ENCODE data around the gene SPANXN4. TPM values are rescaled to one million over a fixed set of nuclear protein-coding genes. Genes with fewer than 3 reads are reported as not detected.
A peak's percentile ranks its signal among the peaks of the same experiment; 100 is the strongest.

The SPANXN4 gene
- total and polyA plus RNA-seq, 4 donors: not detected

DNA sequence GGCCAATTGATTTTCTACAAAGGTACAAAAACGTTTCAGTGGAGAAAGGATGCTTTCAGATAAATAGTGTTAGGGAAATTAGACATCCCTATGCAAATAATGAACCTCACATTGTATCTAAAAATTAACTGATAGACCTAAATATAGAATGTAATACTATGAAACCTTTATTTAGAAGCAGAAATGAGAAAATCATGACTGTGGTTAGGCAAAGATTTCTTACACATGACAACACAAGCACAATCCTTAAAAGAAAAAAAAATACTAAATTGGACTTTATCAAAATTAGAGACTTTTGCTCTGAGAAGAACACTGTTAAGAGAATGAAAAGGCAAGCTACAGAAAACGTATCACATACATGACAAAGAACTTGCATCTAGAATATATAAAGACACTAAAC, 43.0 kb upstream of the SPANXN4 start:
- H3K4me1 ChIP-seq (ENCODE audit: control insufficient read depth in 4 of 4, insufficient read depth in 4 of 4, low read length in 3 of 4): no peaks in the 10 kb centered on the region
- WGBS: 54% methylated on average over 2 of the region's 2 CpGs
- H3K27ac ChIP-seq (ENCODE audit: low read depth in 1 of 2, low read length in 2 of 2): no peak overlapping the region
- peaks cover 0 to 2% (median 0%) of the 10 kb centered on the region in 4 donors for H3K9me3 ChIP-seq (ENCODE audit: control insufficient read depth in 4 of 4, low read length in 3 of 4)
- H3K4me3 ChIP-seq (ENCODE audit: low read depth in 1 of 3, low read length in 3 of 3): no peak overlapping the region
- TF ChIP-seq, protein P1, sequence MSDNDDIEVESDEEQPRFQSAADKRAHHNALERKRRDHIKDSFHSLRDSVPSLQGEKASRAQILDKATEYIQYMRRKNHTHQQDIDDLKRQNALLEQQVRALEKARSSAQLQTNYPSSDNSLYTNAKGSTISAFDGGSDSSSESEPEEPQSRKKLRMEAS (IDR thresholded peaks at IDR 0.05): no peak
- TF ChIP-seq EGR1 (IDR thresholded peaks at IDR 0.05; ENCODE audit: low read depth in 2 of 2) (no peak), FOXA2 (IDR thresholded peaks at IDR 0.05) (no peak)
- no peaks in the 10 kb centered on the region for H3K36me3 ChIP-seq (ENCODE audit: control insufficient read depth in 4 of 4, insufficient read depth in 3 of 4, low read depth in 1 of 4, low read length in 3 of 4)
- DNase-seq (ENCODE audit: low spot score): no peak
- H3K27me3 ChIP-seq (ENCODE audit: control insufficient read depth in 4 of 4, insufficient read depth in 4 of 4, low read length in 3 of 4): no peaks in the 10 kb centered on the region
- no peak overlapping the region for H3K9ac ChIP-seq (ENCODE audit: low read depth in 1 of 2, low read length in 2 of 2)

DNA sequence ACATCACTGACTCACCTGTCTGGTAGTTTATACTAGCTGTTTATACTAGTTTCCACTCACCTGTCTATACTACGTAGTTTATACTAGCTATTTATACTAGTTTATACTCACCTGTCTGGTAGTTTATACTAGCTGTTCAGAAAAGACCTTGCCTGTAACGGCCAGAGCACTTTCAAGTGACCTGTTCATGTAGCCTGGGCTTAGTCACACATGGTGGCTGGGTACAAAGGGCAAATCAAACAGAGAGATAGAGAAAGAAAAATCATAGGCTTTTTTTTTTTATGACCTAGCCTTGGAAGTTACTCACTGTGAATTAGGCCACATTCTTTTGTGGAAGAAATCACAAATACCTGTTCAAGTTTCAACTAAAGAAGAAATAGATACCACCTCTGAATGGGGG, 30.7 kb upstream of the SPANXN4 start:
- Histone ChIP-seq H3K27me3 (ENCODE audit: control insufficient read depth in 4 of 4, insufficient read depth in 4 of 4, low read length in 3 of 4) (no peaks in the 10 kb centered on the region), H3K9me3 (ENCODE audit: control insufficient read depth in 4 of 4, low read length in 3 of 4) (no peaks in the 10 kb centered on the region), H3K36me3 (ENCODE audit: control insufficient read depth in 4 of 4, insufficient read depth in 3 of 4, low read depth in 1 of 4, low read length in 3 of 4) (no peaks in the 10 kb centered on the region), H3K27ac (ENCODE audit: low read depth in 1 of 2, low read length in 2 of 2) (no peak overlapping the region), H3K9ac (ENCODE audit: low read depth in 1 of 2, low read length in 2 of 2) (no peak overlapping the region), H3K4me1 (ENCODE audit: control insufficient read depth in 4 of 4, insufficient read depth in 4 of 4, low read length in 3 of 4) (peaks cover 0 to 8% (median 5%) of the 10 kb centered on the region in 4 donors), H3K4me3 (ENCODE audit: low read depth in 1 of 3, low read length in 3 of 3) (no peak overlapping the region)
- DNase-seq (ENCODE audit: low spot score): no peak
- 45% methylated on average over 2 of the region's 2 CpGs for WGBS
- TF ChIP-seq HNF4A (conservative IDR thresholded peaks at IDR 0.05): peak; percentile 61
- TF ChIP-seq HNF4G (IDR thresholded peaks at IDR 0.05): no peak

DNA sequence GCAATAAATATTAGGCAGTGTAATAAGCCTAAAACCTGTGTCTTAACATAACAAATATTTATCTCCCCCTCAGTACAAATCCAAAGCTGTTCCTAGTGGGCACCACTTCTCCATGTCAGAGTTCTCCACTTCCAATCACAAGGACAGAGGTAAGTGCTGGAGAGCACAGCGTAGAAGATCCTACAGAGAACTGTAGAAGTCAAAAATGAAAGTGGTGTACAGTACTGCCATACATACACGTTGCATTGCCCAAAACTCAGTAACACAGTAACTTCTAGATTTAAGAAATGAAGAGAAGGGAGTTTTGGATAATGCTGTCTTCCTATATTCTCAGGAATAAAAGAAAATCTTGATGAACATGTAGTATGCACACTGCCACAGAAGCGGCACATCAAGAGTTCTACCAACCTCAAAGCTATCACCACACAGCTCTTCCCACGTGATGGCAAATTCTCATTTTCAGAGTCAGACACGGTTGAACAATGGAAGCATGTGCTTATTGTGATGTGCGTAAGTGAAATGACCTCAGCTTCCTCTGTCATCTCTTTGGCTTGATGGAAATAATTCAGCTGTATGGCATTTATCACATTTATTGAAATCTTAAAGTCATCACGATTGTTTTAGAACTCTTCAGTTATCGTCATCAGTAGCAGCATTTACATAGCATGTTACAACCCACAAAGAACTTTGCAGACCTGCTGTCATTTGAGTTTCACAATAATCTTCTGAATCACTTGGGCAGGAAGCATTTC, 27.1 kb upstream of the SPANXN4 start:
- 79% methylated on average over 8 of the region's 8 CpGs for WGBS
- H3K27me3 ChIP-seq (ENCODE audit: control insufficient read depth in 4 of 4, insufficient read depth in 4 of 4, low read length in 3 of 4): no peaks in the 10 kb centered on the region
- H3K36me3 ChIP-seq (ENCODE audit: control insufficient read depth in 4 of 4, insufficient read depth in 3 of 4, low read depth in 1 of 4, low read length in 3 of 4): no peaks in the 10 kb centered on the region
- TF ChIP-seq, protein P2, sequence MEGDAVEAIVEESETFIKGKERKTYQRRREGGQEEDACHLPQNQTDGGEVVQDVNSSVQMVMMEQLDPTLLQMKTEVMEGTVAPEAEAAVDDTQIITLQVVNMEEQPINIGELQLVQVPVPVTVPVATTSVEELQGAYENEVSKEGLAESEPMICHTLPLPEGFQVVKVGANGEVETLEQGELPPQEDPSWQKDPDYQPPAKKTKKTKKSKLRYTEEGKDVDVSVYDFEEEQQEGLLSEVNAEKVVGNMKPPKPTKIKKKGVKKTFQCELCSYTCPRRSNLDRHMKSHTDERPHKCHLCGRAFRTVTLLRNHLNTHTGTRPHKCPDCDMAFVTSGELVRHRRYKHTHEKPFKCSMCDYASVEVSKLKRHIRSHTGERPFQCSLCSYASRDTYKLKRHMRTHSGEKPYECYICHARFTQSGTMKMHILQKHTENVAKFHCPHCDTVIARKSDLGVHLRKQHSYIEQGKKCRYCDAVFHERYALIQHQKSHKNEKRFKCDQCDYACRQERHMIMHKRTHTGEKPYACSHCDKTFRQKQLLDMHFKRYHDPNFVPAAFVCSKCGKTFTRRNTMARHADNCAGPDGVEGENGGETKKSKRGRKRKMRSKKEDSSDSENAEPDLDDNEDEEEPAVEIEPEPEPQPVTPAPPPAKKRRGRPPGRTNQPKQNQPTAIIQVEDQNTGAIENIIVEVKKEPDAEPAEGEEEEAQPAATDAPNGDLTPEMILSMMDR (IDR thresholded peaks at IDR 0.05; ENCODE audit: low read depth, low read length, missing input control): no peak
- TF ChIP-seq, protein P1 (IDR thresholded peaks at IDR 0.05): no peak
- TF ChIP-seq SP1 (IDR thresholded peaks at IDR 0.05): no peak
- TF ChIP-seq, protein P3, sequence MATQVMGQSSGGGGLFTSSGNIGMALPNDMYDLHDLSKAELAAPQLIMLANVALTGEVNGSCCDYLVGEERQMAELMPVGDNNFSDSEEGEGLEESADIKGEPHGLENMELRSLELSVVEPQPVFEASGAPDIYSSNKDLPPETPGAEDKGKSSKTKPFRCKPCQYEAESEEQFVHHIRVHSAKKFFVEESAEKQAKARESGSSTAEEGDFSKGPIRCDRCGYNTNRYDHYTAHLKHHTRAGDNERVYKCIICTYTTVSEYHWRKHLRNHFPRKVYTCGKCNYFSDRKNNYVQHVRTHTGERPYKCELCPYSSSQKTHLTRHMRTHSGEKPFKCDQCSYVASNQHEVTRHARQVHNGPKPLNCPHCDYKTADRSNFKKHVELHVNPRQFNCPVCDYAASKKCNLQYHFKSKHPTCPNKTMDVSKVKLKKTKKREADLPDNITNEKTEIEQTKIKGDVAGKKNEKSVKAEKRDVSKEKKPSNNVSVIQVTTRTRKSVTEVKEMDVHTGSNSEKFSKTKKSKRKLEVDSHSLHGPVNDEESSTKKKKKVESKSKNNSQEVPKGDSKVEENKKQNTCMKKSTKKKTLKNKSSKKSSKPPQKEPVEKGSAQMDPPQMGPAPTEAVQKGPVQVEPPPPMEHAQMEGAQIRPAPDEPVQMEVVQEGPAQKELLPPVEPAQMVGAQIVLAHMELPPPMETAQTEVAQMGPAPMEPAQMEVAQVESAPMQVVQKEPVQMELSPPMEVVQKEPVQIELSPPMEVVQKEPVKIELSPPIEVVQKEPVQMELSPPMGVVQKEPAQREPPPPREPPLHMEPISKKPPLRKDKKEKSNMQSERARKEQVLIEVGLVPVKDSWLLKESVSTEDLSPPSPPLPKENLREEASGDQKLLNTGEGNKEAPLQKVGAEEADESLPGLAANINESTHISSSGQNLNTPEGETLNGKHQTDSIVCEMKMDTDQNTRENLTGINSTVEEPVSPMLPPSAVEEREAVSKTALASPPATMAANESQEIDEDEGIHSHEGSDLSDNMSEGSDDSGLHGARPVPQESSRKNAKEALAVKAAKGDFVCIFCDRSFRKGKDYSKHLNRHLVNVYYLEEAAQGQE (IDR thresholded peaks at IDR 0.05): no peak
- TF ChIP-seq JUND (IDR thresholded peaks at IDR 0.05): no peak
- no peak for TF ChIP-seq YY1 (IDR thresholded peaks at IDR 0.05)
- no peak for TF ChIP-seq TAF1 (conservative IDR thresholded peaks at IDR 0.05)
- no peak for TF ChIP-seq HNF4A (conservative IDR thresholded peaks at IDR 0.05)
- no peak for TF ChIP-seq RXRA (IDR thresholded peaks at IDR 0.05)
- no peak for TF ChIP-seq HNF4G (IDR thresholded peaks at IDR 0.05)
- TF ChIP-seq FOXA1 (IDR thresholded peaks at IDR 0.05): no peak
- no peak for TF ChIP-seq FOXA2 (IDR thresholded peaks at IDR 0.05)
- no peak for DNase-seq (ENCODE audit: low spot score)
- no peaks in the 10 kb centered on the region for H3K9me3 ChIP-seq (ENCODE audit: control insufficient read depth in 4 of 4, low read length in 3 of 4)
- H3K4me3 ChIP-seq (ENCODE audit: low read depth in 1 of 3, low read length in 3 of 3): no peak overlapping the region
- peaks cover 0 to 8% (median 5%) of the 10 kb centered on the region in 4 donors for H3K4me1 ChIP-seq (ENCODE audit: control insufficient read depth in 4 of 4, insufficient read depth in 4 of 4, low read length in 3 of 4)
- no peak overlapping the region for H3K27ac ChIP-seq (ENCODE audit: low read depth in 1 of 2, low read length in 2 of 2)
- no peak overlapping the region for H3K9ac ChIP-seq (ENCODE audit: low read depth in 1 of 2, low read length in 2 of 2)
